ENCODE measurements around the gene WSCD2.

WSCD2 gene

GRCh38 chr12:108175310-108175709 lies 46.2 kb downstream of the WSCD2 start:
- Histone ChIP-seq H3K27ac (ENCODE audit: low read length) (no peak overlapping the region), H3K4me2 (ENCODE audit: insufficient read depth, low read length) (no peak overlapping the region), H2AFZ (ENCODE audit: low read depth, low read length) (no peak overlapping the region), H3K79me2 (ENCODE audit: insufficient read depth, low read length) (no peaks in the 10 kb centered on the region), H3K4me3 (ENCODE audit: low read depth in 1 of 2, low read length in 2 of 2) (no peak overlapping the region), H3K36me3 (ENCODE audit: insufficient read depth, low read length) (no peaks in the 10 kb centered on the region), H3K4me1 (ENCODE audit: insufficient read depth, low read length) (no peaks in the 10 kb centered on the region), H3K27me3 (ENCODE audit: insufficient read depth, low read length, poor library complexity) (peaks cover 8% of the 10 kb centered on the region), H3K9ac (ENCODE audit: low read depth, low read length) (no peak overlapping the region), H3K9me3 (ENCODE audit: insufficient read depth, low read length, severe bottlenecking) (no peaks in the 10 kb centered on the region), H4K20me1 (ENCODE audit: insufficient read depth, low read length) (no peaks in the 10 kb centered on the region)
- ATAC-seq (ENCODE audit: insufficient read depth, low read depth) (no peak), DNase-seq (no peak)
- TF ChIP-seq EZH2 (IDR thresholded peaks at IDR 0.05; ENCODE audit: borderline replicate concordance, low read depth, low read length, severe bottlenecking): no peak
- TF ChIP-seq CTCF (IDR thresholded peaks at IDR 0.05; ENCODE audit: borderline replicate concordance, extremely low read depth, low read length, poor library complexity, severe bottlenecking): no peak

DNA sequence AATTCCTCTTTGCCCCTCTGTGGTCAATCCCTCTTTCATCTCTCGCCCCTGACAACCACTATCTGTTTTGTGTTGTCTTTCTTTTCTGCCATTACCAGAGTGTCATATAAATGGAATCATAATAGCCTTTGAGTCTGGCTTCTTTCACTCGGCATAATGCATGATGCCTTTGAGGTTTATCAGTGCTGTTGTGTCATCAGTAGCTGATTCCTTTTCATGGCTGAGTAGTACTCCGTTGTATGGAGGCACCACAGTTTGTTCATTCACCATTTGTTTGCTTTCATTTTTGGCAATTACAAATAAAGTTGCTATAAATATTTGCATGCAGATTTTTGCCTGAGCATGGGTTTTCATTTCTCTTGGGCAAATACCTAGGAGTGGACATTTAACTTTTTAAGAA lies 47.2 kb downstream of the WSCD2 start:
- no peak overlapping the region for H3K4me2 ChIP-seq (ENCODE audit: insufficient read depth, low read length)
- no peaks in the 10 kb centered on the region for H4K20me1 ChIP-seq (ENCODE audit: insufficient read depth, low read length)
- no peaks in the 10 kb centered on the region for H3K27me3 ChIP-seq (ENCODE audit: insufficient read depth, low read length, poor library complexity)
- H3K9me3 ChIP-seq (ENCODE audit: insufficient read depth, low read length, severe bottlenecking): no peaks in the 10 kb centered on the region
- H3K79me2 ChIP-seq (ENCODE audit: insufficient read depth, low read length): no peaks in the 10 kb centered on the region
- H2AFZ ChIP-seq (ENCODE audit: low read depth, low read length): no peak overlapping the region
- H3K36me3 ChIP-seq (ENCODE audit: insufficient read depth, low read length): no peaks in the 10 kb centered on the region
- TF ChIP-seq EZH2 (IDR thresholded peaks at IDR 0.05; ENCODE audit: borderline replicate concordance, low read depth, low read length, severe bottlenecking) (no peak), CTCF (IDR thresholded peaks at IDR 0.05; ENCODE audit: borderline replicate concordance, extremely low read depth, low read length, poor library complexity, severe bottlenecking) (no peak)
- no peaks in the 10 kb centered on the region for H3K4me1 ChIP-seq (ENCODE audit: insufficient read depth, low read length)
- DNase-seq: no peak
- no peak for ATAC-seq (ENCODE audit: insufficient read depth, low read depth)
- H3K27ac ChIP-seq (ENCODE audit: low read length): no peak overlapping the region
- H3K9ac ChIP-seq (ENCODE audit: low read depth, low read length): no peak overlapping the region
- H3K4me3 ChIP-seq (ENCODE audit: low read depth in 1 of 2, low read length in 2 of 2): no peak overlapping the region

GRCh38 chr12:108177131-108177530 lies 48.0 kb downstream of the WSCD2 start:
- H3K27me3 ChIP-seq (ENCODE audit: insufficient read depth, low read length, poor library complexity): no peaks in the 10 kb centered on the region
- H3K9ac ChIP-seq (ENCODE audit: low read depth, low read length): no peak overlapping the region
- no peaks in the 10 kb centered on the region for H3K4me1 ChIP-seq (ENCODE audit: insufficient read depth, low read length)
- no peaks in the 10 kb centered on the region for H4K20me1 ChIP-seq (ENCODE audit: insufficient read depth, low read length)
- H3K79me2 ChIP-seq (ENCODE audit: insufficient read depth, low read length): no peaks in the 10 kb centered on the region
- TF ChIP-seq EZH2 (IDR thresholded peaks at IDR 0.05; ENCODE audit: borderline replicate concordance, low read depth, low read length, severe bottlenecking) (no peak), CTCF (IDR thresholded peaks at IDR 0.05; ENCODE audit: borderline replicate concordance, extremely low read depth, low read length, poor library complexity, severe bottlenecking) (no peak)
- DNase-seq (no peak), ATAC-seq (ENCODE audit: insufficient read depth, low read depth) (no peak)
- H2AFZ ChIP-seq (ENCODE audit: low read depth, low read length): no peak overlapping the region
- no peaks in the 10 kb centered on the region for H3K9me3 ChIP-seq (ENCODE audit: insufficient read depth, low read length, severe bottlenecking)
- H3K36me3 ChIP-seq (ENCODE audit: insufficient read depth, low read length): no peaks in the 10 kb centered on the region
- H3K4me2 ChIP-seq (ENCODE audit: insufficient read depth, low read length): no peak overlapping the region
- no peak overlapping the region for H3K4me3 ChIP-seq (ENCODE audit: low read depth in 1 of 2, low read length in 2 of 2)
- H3K27ac ChIP-seq (ENCODE audit: low read length): no peak overlapping the region

- Histone ChIP-seq H3K27me3 (ENCODE audit: insufficient read depth, low read length, poor library complexity) (no peaks in the 10 kb centered on the region), H3K9me3 (ENCODE audit: insufficient read depth, low read length, severe bottlenecking) (no peaks in the 10 kb centered on the region), H4K20me1 (ENCODE audit: insufficient read depth, low read length) (no peaks in the 10 kb centered on the region; the same call in 1 of the 2 replicates), H2AFZ (ENCODE audit: low read depth, low read length) (no peak overlapping the region), H3K27ac (ENCODE audit: low read length) (no peak overlapping the region), H3K4me2 (ENCODE audit: insufficient read depth, low read length) (no peak overlapping the region), H3K36me3 (ENCODE audit: insufficient read depth, low read length) (no peaks in the 10 kb centered on the region), H3K79me2 (ENCODE audit: insufficient read depth, low read length) (no peaks in the 10 kb centered on the region), H3K4me1 (ENCODE audit: insufficient read depth, low read length) (no peaks in the 10 kb centered on the region), H3K4me3 (ENCODE audit: low read depth in 1 of 2, low read length in 2 of 2) (no peak overlapping the region), H3K9ac (ENCODE audit: low read depth, low read length) (no peak overlapping the region)
- TF ChIP-seq CTCF (IDR thresholded peaks at IDR 0.05; ENCODE audit: borderline replicate concordance, extremely low read depth, low read length, poor library complexity, severe bottlenecking) (no peak), EZH2 (IDR thresholded peaks at IDR 0.05; ENCODE audit: borderline replicate concordance, low read depth, low read length, severe bottlenecking) (no peak)
- DNase-seq: no peak
- no peak for ATAC-seq (ENCODE audit: insufficient read depth, low read depth)
These were observed 50.2 kb downstream of the WSCD2 start for GRCh38 chr12:108179305-108179704.
